MM.1S (cell line): Measurements from ENCODE around the gene PNO1.

Experiments used
- DNase-seq: peaks from one replicate; pipeline ENCODE4 v3.0.0-alpha.2; 2015
- H2AFZ ChIP-seq: fragments of 300-600 bp; sonication (generic); 2 replicates; pipeline ENCODE4 v1.6.0; 2016; ENCODE audit warnings: antibody characterized with exemption, low read length
- H3F3A ChIP-seq: fragments of 300-600 bp; sonication (generic); 2 replicates; pipeline ENCODE4 v1.6.1; 2016; ENCODE audit warnings: mild to moderate bottlenecking, antibody characterized with exemption, low read length, moderate library complexity, mixed read lengths; ENCODE audit not compliant: insufficient read depth
- H3K27ac ChIP-seq: fragments of 300-600 bp; sonication (generic); 2 replicates; pipeline ENCODE4 v1.5.1; 2016; ENCODE audit warnings: mild to moderate bottlenecking, low read length
- H3K27me3 ChIP-seq: fragments of 300-600 bp; sonication (generic); replicated peaks from 2 replicates; pipeline ENCODE4 v1.6.0; 2016; ENCODE audit warnings: low read length; ENCODE audit not compliant: insufficient read depth
- H3K36me3 ChIP-seq: fragments of 300-600 bp; sonication (generic); replicated peaks from 2 replicates; pipeline ENCODE4 v1.6.1; 2016; ENCODE audit warnings: mild to moderate bottlenecking, low read length, mixed read lengths; ENCODE audit not compliant: insufficient read depth
- H3K4me1 ChIP-seq: fragments of 300-600 bp; sonication (generic); 2 replicates; pipeline ENCODE4 v1.6.1; 2016; ENCODE audit warnings: low read length, mixed read lengths
- H3K4me2 ChIP-seq: fragments of 300-600 bp; sonication (generic); 2 replicates; pipeline ENCODE4 v1.6.0; 2016; ENCODE audit warnings: low read depth, low read length
- H3K4me3 ChIP-seq: fragments of 300-600 bp; sonication (generic); 2 replicates; pipeline ENCODE4 v1.5.1; 2016; ENCODE audit warnings: low read length, mixed read lengths
- H3K79me2 ChIP-seq: fragments of 300-600 bp; sonication (generic); 2 replicates; pipeline ENCODE4 v1.6.1; 2016; ENCODE audit warnings: mixed run types, low read length, mixed read lengths
- H3K9ac ChIP-seq: fragments of 300-600 bp; sonication (generic); 2 replicates; pipeline ENCODE4 v1.6.1; 2016; ENCODE audit warnings: low read length, mixed read lengths
- H3K9me2 ChIP-seq: fragments of 300-600 bp; sonication (generic); replicated peaks from 2 replicates; pipeline ENCODE4 v1.6.1; 2016; ENCODE audit warnings: mild to moderate bottlenecking, low read length, mixed read lengths; ENCODE audit not compliant: insufficient read depth
- H3K9me3 ChIP-seq: fragments of 300-600 bp; sonication (generic); replicated peaks from 2 replicates; pipeline ENCODE4 v1.6.1; 2016; ENCODE audit warnings: mild to moderate bottlenecking, low read length, mixed read lengths; ENCODE audit not compliant: insufficient read depth
- H4K20me1 ChIP-seq: fragments of 300-600 bp; sonication (generic); 2 replicates; pipeline ENCODE4 v1.6.1; 2016; ENCODE audit warnings: mild to moderate bottlenecking, low read length, moderate library complexity, mixed read lengths; ENCODE audit not compliant: insufficient read depth
- CTCF ChIP-seq: fragments of 300-600 bp; sonication (generic); IDR thresholded peaks from 2 replicates; pipeline ENCODE4 v1.5.1; 2016; ENCODE audit warnings: antibody characterized with exemption, low read length, mixed read lengths
- EZH2 ChIP-seq: fragments of 300-600 bp; sonication (generic); optimal IDR thresholded peaks from 2 replicates; pipeline ENCODE3; 2017; ENCODE audit warnings: low read depth, mild to moderate bottlenecking, antibody characterized with exemption, low read length, mixed read lengths
- EZH2phosphoT487 ChIP-seq: fragments of 300-600 bp; sonication (generic); IDR thresholded peaks from 2 replicates; pipeline ENCODE4 v1.6.1; 2018; ENCODE audit warnings: antibody characterized with exemption, low read length

PNO1 gene

GRCh38 chr2:68200157-68200787 is 42.6 kb downstream of the PNO1 start:
- Histone ChIP-seq H3K79me2 (peaks cover 82% of the 10 kb centered on the region), H3K9me3 (no peaks in the 10 kb centered on the region), H3K9me2 (no peaks in the 10 kb centered on the region), H3K27me3 (no peaks in the 10 kb centered on the region), H2AFZ (no peak overlapping the region), H3K4me1 (peaks cover 15% of the 10 kb centered on the region), H3K9ac (no peak overlapping the region), H4K20me1 (peaks cover 4% of the 10 kb centered on the region; the same call in 1 of the 2 replicates), H3K4me3 (no peak overlapping the region), H3F3A (peaks cover 20% of the 10 kb centered on the region), H3K36me3 (no peaks in the 10 kb centered on the region), H3K4me2 (no peak overlapping the region), H3K27ac (no peak overlapping the region)
- DNase-seq: no peak
- TF ChIP-seq EZH2: no peak
- no peak for TF ChIP-seq CTCF
- no peak for TF ChIP-seq EZH2phosphoT487

- Histone ChIP-seq H3K36me3 (no peaks in the 10 kb centered on the region), H3K4me3 (peak overlapping the region; percentile 38), H3K9me2 (no peaks in the 10 kb centered on the region), H3K4me1 (peaks cover 16% of the 10 kb centered on the region), H4K20me1 (peaks cover 4% of the 10 kb centered on the region; the same call in 1 of the 2 replicates), H3K79me2 (peaks cover 87% of the 10 kb centered on the region), H2AFZ (no peak overlapping the region), H3K9ac (no peak overlapping the region; the same call in 1 of the 2 replicates), H3K27me3 (no peaks in the 10 kb centered on the region), H3K27ac (peak overlapping the region; percentile 56; the same call in 1 of the 2 replicates), H3K4me2 (peak overlapping the region; percentile 89), H3F3A (peaks cover 23% of the 10 kb centered on the region), H3K9me3 (no peaks in the 10 kb centered on the region)
- TF ChIP-seq EZH2 (no peak), CTCF (no peak), EZH2phosphoT487 (no peak)
- peak; percentile 80 for DNase-seq
These were observed 45.9 kb downstream of the PNO1 start for GRCh38 chr2:68203587-68203986.

- Histone ChIP-seq H3K79me2 (peaks cover 83% of the 10 kb centered on the region), H2AFZ (no peak overlapping the region), H4K20me1 (peaks cover 4% of the 10 kb centered on the region; the same call in 1 of the 2 replicates), H3K4me3 (no peak overlapping the region), H3F3A (peaks cover 23% of the 10 kb centered on the region), H3K27ac (no peak overlapping the region), H3K27me3 (no peaks in the 10 kb centered on the region), H3K9me3 (no peaks in the 10 kb centered on the region), H3K9ac (no peak overlapping the region), H3K36me3 (no peaks in the 10 kb centered on the region), H3K9me2 (no peaks in the 10 kb centered on the region), H3K4me2 (no peak overlapping the region), H3K4me1 (peaks cover 16% of the 10 kb centered on the region)
- DNase-seq: no peak
- TF ChIP-seq EZH2: no peak
- TF ChIP-seq EZH2phosphoT487: no peak
- no peak for TF ChIP-seq CTCF
These were observed 49.1 kb downstream of the PNO1 start for GRCh38 chr2:68206793-68207192.
